Sigmoid colon (tissue), 4 donors: ENCODE data around the gene PLOD2.

Experiments
- EP300 ChIP-seq, 4 donors: sonication (generic); formaldehyde crosslinking; IDR thresholded peaks; one replicate each; pipeline ENCODE4 v1.6.1; 2017; ENCODE audit warnings: antibody characterized with exemption in 4 of 4
- POLR2A ChIP-seq, 2 donors: fragments of 450-650 bp; IDR thresholded peaks; one replicate each; pipeline ENCODE4 v1.6.1; 2016; ENCODE audit warnings: antibody characterized with exemption in 2 of 2, mild to moderate bottlenecking in 2 of 2, moderate library complexity in 2 of 2
- POLR2AphosphoS5 ChIP-seq, 4 donors: sonication (generic); formaldehyde crosslinking; IDR thresholded peaks; one replicate each; pipeline ENCODE4 v1.6.1; 2017; ENCODE audit warnings: antibody characterized with exemption in 4 of 4
- TF ChIP-seq, protein P1 (sequence below), 4 experiments: fragments of 450-650 bp in 3 of 4; fragments of 200-600 bp in 1 of 4; IDR thresholded peaks; one replicate each; pipeline ENCODE4 v1.5.1; 2016 to 2019; ENCODE audit warnings: antibody characterized with exemption in 4 of 4, mild to moderate bottlenecking in 3 of 4, moderate library complexity in 2 of 4

DNA sequence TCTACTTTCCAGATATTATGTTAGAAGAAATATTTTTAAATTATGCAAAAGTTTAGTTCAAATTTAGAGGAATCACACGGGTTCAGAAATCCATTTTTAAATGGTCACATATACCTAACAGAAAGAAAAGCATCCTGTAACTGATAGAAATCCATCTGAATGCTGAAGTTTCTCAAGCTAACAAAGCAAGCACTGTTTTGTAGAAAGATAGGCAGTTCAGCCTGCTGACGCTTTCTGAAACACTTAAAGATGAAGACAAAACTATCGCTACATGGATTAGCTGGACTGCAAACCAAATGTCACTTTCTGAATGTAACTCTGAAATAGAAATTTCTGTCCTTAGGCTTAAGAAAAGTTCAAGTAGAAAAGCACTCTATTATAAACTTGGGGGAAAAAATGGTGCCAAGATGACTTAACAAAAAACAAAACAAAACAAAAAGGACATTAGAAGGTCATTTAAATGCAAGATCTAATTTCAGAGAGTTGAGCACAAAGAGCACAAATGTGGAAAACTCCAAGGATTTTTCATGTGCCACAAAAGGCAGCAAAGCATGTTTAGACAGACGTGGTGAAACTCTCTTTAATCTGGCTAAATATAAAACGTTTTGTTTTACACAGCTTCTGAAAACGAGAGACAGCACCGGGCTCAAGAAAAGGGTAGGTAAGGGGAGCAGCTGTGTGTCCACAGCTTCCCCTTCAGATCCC is 1.2 kb downstream of the PLOD2 start:
- TF ChIP-seq, protein P1, sequence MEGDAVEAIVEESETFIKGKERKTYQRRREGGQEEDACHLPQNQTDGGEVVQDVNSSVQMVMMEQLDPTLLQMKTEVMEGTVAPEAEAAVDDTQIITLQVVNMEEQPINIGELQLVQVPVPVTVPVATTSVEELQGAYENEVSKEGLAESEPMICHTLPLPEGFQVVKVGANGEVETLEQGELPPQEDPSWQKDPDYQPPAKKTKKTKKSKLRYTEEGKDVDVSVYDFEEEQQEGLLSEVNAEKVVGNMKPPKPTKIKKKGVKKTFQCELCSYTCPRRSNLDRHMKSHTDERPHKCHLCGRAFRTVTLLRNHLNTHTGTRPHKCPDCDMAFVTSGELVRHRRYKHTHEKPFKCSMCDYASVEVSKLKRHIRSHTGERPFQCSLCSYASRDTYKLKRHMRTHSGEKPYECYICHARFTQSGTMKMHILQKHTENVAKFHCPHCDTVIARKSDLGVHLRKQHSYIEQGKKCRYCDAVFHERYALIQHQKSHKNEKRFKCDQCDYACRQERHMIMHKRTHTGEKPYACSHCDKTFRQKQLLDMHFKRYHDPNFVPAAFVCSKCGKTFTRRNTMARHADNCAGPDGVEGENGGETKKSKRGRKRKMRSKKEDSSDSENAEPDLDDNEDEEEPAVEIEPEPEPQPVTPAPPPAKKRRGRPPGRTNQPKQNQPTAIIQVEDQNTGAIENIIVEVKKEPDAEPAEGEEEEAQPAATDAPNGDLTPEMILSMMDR (IDR thresholded peaks at IDR 0.05) = peak in 1 of 4 experiments; percentile 58
- TF ChIP-seq EP300 (IDR thresholded peaks at IDR 0.05) (no peak), POLR2A (IDR thresholded peaks at IDR 0.05) (no peak), POLR2AphosphoS5 (IDR thresholded peaks at IDR 0.05) (no peak)
